Measurements from ENCODE around the gene SCRT2.
"Not testable (repeated sequence)": the region's sequence is repeated elsewhere in the genome, so short reads cannot be mapped to it uniquely, and the experiment has no call there.

Gene SCRT2

DNA sequence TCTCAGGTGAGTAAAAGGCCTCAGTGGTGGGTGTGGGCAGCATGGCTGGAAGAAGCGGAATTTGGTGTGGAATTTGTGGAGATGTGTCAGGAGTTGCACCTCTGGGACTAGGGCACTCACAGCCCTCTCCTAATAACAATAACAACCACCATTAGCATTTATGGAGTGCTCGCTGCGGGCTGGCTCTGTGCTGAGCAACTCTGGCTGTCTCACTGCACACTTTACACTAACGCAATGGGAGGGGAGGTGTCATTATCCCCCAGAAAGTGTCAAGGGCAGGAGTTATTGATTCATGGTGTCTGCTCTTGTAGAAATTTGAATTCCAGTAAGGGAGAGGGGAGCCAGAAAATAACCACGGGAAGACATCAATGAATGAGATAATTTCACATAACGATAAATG is 22.7 kb upstream of the SCRT2 start:
- Mint-ChIP-seq H3K4me3 (no peak overlapping the region), H3K36me3 (ENCODE audit: low read depth) (no peaks in the 10 kb centered on the region), H3K27me3 (ENCODE audit: low read depth) (peaks cover 35% of the 10 kb centered on the region), H3K27ac (no peak overlapping the region), H3K9me3 (no peaks in the 10 kb centered on the region), H3K4me1 (peaks cover 6% of the 10 kb centered on the region)
- TF ChIP-seq, protein P1, sequence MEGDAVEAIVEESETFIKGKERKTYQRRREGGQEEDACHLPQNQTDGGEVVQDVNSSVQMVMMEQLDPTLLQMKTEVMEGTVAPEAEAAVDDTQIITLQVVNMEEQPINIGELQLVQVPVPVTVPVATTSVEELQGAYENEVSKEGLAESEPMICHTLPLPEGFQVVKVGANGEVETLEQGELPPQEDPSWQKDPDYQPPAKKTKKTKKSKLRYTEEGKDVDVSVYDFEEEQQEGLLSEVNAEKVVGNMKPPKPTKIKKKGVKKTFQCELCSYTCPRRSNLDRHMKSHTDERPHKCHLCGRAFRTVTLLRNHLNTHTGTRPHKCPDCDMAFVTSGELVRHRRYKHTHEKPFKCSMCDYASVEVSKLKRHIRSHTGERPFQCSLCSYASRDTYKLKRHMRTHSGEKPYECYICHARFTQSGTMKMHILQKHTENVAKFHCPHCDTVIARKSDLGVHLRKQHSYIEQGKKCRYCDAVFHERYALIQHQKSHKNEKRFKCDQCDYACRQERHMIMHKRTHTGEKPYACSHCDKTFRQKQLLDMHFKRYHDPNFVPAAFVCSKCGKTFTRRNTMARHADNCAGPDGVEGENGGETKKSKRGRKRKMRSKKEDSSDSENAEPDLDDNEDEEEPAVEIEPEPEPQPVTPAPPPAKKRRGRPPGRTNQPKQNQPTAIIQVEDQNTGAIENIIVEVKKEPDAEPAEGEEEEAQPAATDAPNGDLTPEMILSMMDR (IDR thresholded peaks at IDR 0.05; ENCODE audit: unreplicated experiment in 3 of 3) = no peak

DNA sequence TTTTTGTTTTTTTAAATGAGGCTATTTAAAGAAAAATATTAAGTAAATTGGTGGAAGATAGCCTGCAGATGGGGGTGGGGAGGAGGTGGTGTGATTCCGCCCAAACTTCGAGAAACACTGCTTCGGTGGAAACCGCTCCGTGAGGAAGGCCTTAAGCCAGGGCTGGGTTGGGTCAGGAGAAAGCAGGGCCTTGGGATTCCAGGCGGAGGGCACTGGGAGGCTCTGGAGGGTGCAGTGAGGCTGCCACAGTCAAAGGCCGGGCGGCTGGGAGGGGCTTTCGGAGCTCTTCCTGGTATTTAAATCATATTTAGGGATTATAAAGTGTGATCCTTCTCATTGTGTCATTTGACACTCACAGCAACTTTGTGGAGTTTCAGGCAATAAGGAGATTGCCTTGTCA is 22.2 kb upstream of the SCRT2 start:
- Mint-ChIP-seq H3K4me3 (no peak overlapping the region), H3K4me1 (peaks cover 6% of the 10 kb centered on the region), H3K27ac (no peak overlapping the region), H3K27me3 (ENCODE audit: low read depth) (peaks cover 36% of the 10 kb centered on the region), H3K36me3 (ENCODE audit: low read depth) (no peaks in the 10 kb centered on the region), H3K9me3 (no peaks in the 10 kb centered on the region)
- TF ChIP-seq, protein P1 (IDR thresholded peaks at IDR 0.05; ENCODE audit: unreplicated experiment in 3 of 3) = no peak

DNA sequence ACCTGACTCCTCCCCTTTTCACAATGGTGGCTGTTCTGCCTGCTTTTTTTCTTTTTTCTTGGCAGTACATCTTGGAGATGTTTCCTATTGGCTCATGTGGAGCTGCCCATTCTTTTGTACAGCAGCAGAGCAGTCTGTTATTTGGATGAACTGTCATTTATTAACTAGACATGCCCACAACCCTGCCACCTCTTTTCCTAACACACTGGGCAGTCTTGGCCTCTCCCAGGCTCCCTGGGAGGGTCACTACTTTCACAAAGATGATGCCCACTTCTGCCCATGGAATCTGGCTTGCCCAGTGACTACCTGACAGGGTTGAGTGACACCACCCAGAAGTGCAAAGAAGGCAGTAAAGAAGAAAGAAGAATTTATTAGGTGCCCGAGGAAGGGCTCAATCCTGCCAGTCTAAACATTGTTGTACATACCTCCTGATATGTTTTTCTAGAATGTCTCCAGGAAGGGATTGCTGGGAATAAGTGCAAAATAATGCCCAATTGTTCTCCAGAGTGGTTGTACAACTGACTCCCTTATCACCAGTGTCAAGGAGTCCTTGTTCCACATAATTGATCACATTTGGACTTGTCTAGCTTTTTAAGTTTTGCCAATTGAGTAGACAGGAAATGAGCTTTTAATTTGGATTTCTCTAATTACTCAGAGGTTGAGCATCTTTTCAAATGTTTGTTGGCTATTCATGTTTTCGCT is 19.7 kb upstream of the SCRT2 start:
- no peak overlapping the region for H3K4me3 Mint-ChIP-seq
- H3K4me1 Mint-ChIP-seq = no peaks in the 10 kb centered on the region
- H3K9me3 Mint-ChIP-seq = no peaks in the 10 kb centered on the region
- no peak overlapping the region for H3K27ac Mint-ChIP-seq
- H3K36me3 Mint-ChIP-seq (ENCODE audit: low read depth) = no peaks in the 10 kb centered on the region
- TF ChIP-seq, protein P1 (IDR thresholded peaks at IDR 0.05; ENCODE audit: unreplicated experiment in 3 of 3) = no peak
- peaks cover 36% of the 10 kb centered on the region for H3K27me3 Mint-ChIP-seq (ENCODE audit: low read depth)

DNA sequence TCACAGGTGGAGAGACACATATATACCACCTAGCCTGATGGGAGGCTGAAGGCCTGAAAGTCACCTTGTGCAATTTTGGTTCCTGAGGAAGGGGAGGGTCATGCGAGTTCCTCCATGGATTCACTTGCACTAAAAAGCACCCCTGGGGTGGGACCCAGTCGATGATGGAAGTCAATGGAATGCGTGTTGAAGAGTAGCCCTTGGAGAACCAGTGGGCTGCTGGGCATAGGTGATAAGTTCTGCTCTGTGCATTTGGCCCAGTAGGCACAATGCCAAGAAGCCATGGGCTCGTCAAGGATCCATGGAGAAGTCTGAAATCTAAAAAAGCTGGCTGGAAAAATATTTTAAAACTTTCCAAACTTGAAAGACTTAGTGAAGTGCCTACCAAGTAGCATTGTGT is 18.9 kb upstream of the SCRT2 start:
- peaks cover 39% of the 10 kb centered on the region for H3K27me3 Mint-ChIP-seq (ENCODE audit: low read depth)
- H3K36me3 Mint-ChIP-seq (ENCODE audit: low read depth) = no peaks in the 10 kb centered on the region
- TF ChIP-seq, protein P1 (IDR thresholded peaks at IDR 0.05; ENCODE audit: unreplicated experiment in 3 of 3) = no peak
- H3K4me1 Mint-ChIP-seq = no peaks in the 10 kb centered on the region
- H3K9me3 Mint-ChIP-seq = no peaks in the 10 kb centered on the region
- no peak overlapping the region for H3K27ac Mint-ChIP-seq
- H3K4me3 Mint-ChIP-seq = no peak overlapping the region

DNA sequence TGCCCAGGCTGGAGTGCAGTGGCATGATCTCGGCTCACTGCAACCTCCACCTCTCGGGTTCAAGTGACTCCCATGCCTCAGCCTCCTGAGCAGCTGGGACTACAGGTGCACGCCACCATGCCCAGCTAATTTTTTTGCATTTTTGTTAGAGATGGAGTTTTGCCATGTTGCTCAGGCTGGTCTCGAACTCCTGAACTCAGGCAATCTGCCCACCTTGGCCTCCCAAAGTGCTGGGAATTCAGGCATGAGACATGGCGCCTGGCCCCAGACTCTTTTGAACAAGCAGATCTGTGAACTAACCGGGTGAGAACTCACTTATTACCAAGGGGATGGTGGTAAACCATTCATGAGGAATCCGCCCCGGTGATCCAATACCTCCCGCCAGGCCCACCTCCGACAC is 18.2 kb upstream of the SCRT2 start:
- H3K4me3 Mint-ChIP-seq; H3K27ac Mint-ChIP-seq; H3K36me3 Mint-ChIP-seq (ENCODE audit: low read depth); H3K9me3 Mint-ChIP-seq; H3K4me1 Mint-ChIP-seq: not testable (repeated sequence)
- H3K27me3 Mint-ChIP-seq (ENCODE audit: low read depth) = peaks cover 39% of the 10 kb centered on the region

DNA sequence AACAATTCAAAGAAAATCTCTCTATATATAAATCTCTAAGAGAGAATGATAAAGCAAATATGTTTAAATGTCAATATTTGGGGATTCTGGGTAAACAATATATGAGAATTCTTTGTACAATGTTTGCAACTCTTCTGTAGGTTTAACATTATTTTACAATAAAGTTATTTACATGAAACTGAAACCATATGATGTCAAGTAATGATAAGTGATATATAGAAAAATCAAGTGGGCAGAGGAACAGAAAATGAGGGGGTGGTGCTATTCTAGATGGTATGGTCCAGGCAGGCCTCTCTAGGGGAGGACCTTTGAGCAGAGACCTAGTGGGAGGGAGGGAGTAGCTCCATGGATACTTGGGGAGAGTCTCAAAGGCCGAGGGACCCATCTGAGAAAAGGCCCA is 16.4 kb upstream of the SCRT2 start:
- H3K4me1 Mint-ChIP-seq = no peaks in the 10 kb centered on the region
- no peak overlapping the region for H3K27ac Mint-ChIP-seq
- peaks cover 46% of the 10 kb centered on the region for H3K27me3 Mint-ChIP-seq (ENCODE audit: low read depth)
- no peaks in the 10 kb centered on the region for H3K9me3 Mint-ChIP-seq
- TF ChIP-seq, protein P1 (IDR thresholded peaks at IDR 0.05; ENCODE audit: unreplicated experiment in 3 of 3) = no peak
- H3K36me3 Mint-ChIP-seq (ENCODE audit: low read depth) = no peaks in the 10 kb centered on the region
- H3K4me3 Mint-ChIP-seq = no peak overlapping the region
